ENCODE data around the gene MGMT. TPM values are rescaled to one million over a fixed set of nuclear protein-coding genes. Genes with fewer than 3 reads are reported as not detected.

MGMT gene
- total and polyA plus RNA-seq, 2 of the 4 experiments (the other 2 are of a cell fraction): 11.5 to 17.8 TPM

DNA sequence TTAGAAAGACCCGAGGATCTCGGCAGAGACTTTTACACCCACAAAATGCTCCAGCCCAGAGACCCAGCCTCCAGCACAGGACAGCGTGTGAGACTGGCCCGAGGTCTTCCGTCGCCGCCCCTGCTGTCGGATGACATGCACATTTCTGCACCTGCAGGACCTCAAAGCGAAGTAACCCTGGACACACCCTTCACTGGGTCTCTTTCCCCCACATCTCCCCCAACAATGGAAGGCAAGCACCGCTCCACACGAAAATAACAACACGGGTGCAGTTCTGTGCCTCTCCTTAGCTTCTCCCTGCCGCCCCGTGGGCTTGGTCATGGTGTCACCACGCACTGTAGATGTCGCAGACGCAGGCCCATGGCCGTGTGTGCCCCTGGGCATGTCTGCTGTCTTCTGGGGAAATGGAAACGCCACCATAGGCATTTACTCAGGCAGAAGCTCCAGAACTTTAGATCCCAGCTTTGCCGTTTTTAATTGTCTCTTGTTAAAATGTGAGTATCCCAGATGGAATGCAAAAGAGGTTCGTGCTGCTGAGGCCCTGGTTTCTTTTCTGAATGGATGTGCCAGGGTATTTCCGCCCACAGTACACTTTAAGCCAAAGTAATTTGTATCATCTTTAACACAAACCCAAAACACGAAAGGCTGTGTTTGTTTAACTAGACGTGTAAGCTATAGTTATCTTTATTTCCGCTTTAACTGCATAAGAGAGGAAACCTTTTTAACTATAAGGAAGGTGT, 237.9 kb downstream of the MGMT start:
- Histone ChIP-seq H3K4me1 (ENCODE audit: control insufficient read depth, insufficient read depth, low read length) (no peaks in the 10 kb centered on the region; the same call in 1 of the 2 replicates), H3K4me2 (ENCODE audit: low read depth, low read length) (no peak overlapping the region), H3K4me3 (ENCODE audit: insufficient read depth, low read depth, low read length) (no peak overlapping the region), H3K18ac (ENCODE audit: low read depth, low read length) (no peak overlapping the region), H3K4ac (ENCODE audit: low read depth, low read length) (no peak overlapping the region), H4K91ac (ENCODE audit: insufficient read depth, low read depth, low read length) (no peak overlapping the region), H2BK20ac (ENCODE audit: low read depth, low read length) (no peak overlapping the region), H3K9me1 (ENCODE audit: insufficient read depth, low read length) (no peaks in the 10 kb centered on the region), H3K79me1 (ENCODE audit: low read depth in 1 of 2, low read length in 2 of 2) (no peaks in the 10 kb centered on the region), H3K14ac (replicated peaks; ENCODE audit: low read depth, low read length) (no peak overlapping the region), H4K20me1 (ENCODE audit: insufficient read depth, low read length) (no peaks in the 10 kb centered on the region), H3K36me3 (ENCODE audit: control insufficient read depth, insufficient read depth, low read length) (no peaks in the 10 kb centered on the region; the same call in 1 of the 2 replicates), H4K5ac (ENCODE audit: low read depth, low read length) (no peak overlapping the region), H3K9me3 (ENCODE audit: control insufficient read depth, insufficient read depth, low read length) (no peaks in the 10 kb centered on the region), H2BK5ac (ENCODE audit: low read depth, low read length, poor library complexity, severe bottlenecking) (no peak overlapping the region), H3K27me3 (ENCODE audit: control insufficient read depth, insufficient read depth, low read length) (no peaks in the 10 kb centered on the region), H2AK5ac (ENCODE audit: low read depth, low read length) (no peak overlapping the region), H2BK15ac (ENCODE audit: low read depth, low read length) (no peak overlapping the region), H3K56ac (ENCODE audit: extremely low read depth, insufficient read depth, low read length) (no peak overlapping the region), H4K8ac (ENCODE audit: low read depth in 2 of 2, low read length in 2 of 2) (no peak overlapping the region), H2AFZ (replicated peaks; ENCODE audit: low read length, poor library complexity) (no peak overlapping the region), H2BK120ac (ENCODE audit: low read depth, low read length) (no peak overlapping the region), H2AK9ac (replicated peaks; ENCODE audit: low read depth, low read length, poor library complexity) (no peak overlapping the region), H3K23ac (ENCODE audit: low read depth, low read length) (no peak overlapping the region), H3K27ac (ENCODE audit: insufficient read depth, low read length) (no peak overlapping the region), H3K9ac (ENCODE audit: low read depth, low read length) (no peak overlapping the region)
- ATAC-seq (ENCODE audit: low read depth): peak; percentile 35; the same call in 1 of the 2 replicates
- ChIA-PET CTCF (no interaction called here), POLR2A (ENCODE audit: unreplicated experiment) (no interaction called here)
- DNase-seq: peak; percentile 23
- in situ Hi-C loops (cut with MboI; ENCODE audit: low sequenced_read_pairs): no loop called here
- WGBS, 2 experiments (ENCODE audit: extremely low coverage in 2 of 2, insufficient read length in 1 of 2): 89% methylated on average over 12 of the region's 25 CpGs; no CpG with 5 or more reads in 1 of the 2 experiments
- intact Hi-C loops (cut with micrococcal nuclease): no loop called here
- TF ChIP-seq MAFK (IDR thresholded peaks at IDR 0.05; ENCODE audit: low read depth, low read length) (no peak), BHLHE40 (IDR thresholded peaks at IDR 0.05; ENCODE audit: low read depth, low read length) (no peak), POLR2A (IDR thresholded peaks at IDR 0.05; ENCODE audit: low read depth, low read length) (no peak)
- TF ChIP-seq, protein P1, sequence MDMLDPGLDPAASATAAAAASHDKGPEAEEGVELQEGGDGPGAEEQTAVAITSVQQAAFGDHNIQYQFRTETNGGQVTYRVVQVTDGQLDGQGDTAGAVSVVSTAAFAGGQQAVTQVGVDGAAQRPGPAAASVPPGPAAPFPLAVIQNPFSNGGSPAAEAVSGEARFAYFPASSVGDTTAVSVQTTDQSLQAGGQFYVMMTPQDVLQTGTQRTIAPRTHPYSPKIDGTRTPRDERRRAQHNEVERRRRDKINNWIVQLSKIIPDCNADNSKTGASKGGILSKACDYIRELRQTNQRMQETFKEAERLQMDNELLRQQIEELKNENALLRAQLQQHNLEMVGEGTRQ (IDR thresholded peaks at IDR 0.05; ENCODE audit: low read depth, low read length): no peak
- TF ChIP-seq, protein P2, sequence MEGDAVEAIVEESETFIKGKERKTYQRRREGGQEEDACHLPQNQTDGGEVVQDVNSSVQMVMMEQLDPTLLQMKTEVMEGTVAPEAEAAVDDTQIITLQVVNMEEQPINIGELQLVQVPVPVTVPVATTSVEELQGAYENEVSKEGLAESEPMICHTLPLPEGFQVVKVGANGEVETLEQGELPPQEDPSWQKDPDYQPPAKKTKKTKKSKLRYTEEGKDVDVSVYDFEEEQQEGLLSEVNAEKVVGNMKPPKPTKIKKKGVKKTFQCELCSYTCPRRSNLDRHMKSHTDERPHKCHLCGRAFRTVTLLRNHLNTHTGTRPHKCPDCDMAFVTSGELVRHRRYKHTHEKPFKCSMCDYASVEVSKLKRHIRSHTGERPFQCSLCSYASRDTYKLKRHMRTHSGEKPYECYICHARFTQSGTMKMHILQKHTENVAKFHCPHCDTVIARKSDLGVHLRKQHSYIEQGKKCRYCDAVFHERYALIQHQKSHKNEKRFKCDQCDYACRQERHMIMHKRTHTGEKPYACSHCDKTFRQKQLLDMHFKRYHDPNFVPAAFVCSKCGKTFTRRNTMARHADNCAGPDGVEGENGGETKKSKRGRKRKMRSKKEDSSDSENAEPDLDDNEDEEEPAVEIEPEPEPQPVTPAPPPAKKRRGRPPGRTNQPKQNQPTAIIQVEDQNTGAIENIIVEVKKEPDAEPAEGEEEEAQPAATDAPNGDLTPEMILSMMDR (conservative IDR thresholded peaks at IDR 0.05; ENCODE audit: low read depth, low read length): no peak
- BruUV-seq (replicated peaks): no TSS peak
- dilution Hi-C loops (cut with HindIII; ENCODE audit: low sequenced_read_pairs, unreplicated experiment): no loop called here

Data from IMR-90 (cell line).